ENCODE data around the gene CLSTN1.

The CLSTN1 gene

GRCh38 chr1:9710037-9710436, 113.7 kb downstream of the CLSTN1 start:
- DNase-seq = no peak

DNA sequence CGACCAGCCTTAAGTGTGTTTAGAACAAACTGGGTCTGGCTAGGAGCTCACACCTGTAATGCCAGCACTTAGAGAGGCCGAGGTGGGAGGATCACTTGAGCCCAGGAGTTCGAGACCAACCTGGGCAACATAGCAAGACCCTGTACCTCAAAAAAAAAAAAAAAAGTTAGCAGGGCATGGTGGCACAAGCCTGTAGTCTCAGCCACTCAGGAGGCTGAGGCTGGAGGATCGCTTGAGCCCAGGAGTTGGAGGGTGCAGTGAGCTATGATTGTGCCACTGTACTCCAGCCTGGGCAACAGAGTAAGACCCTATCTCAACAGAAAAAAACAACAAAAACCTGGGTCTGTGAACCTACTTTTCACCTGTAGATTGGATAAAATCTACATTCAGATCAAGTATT, 117.6 kb downstream of the CLSTN1 start:
- DNase-seq = no peak

- no peak for DNase-seq
Observed at GRCh38 chr1:9705337-9706093, 118.2 kb downstream of the CLSTN1 start.

DNA sequence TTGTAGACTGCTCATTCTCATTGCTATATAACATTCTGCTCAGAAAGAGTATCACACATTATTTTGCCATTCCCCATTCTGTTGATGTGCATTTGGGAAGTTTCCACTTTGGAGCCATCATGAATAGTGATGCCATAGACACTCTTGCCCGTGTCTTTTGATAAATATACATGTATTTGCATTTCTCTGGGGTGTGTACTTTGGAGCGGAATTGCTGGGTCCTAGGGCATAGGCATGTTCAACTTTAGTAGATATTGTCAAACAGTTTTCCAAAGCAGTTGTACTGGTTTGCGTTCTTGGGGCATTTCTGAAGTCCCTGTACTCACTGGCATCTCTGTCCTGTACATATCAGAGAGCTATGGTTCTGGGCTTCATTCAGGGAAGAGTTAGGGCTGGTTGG, 120.1 kb downstream of the CLSTN1 start:
- DNase-seq = no peak

- no peak for DNase-seq
Observed at GRCh38 chr1:9703165-9703509, 120.6 kb downstream of the CLSTN1 start.

DNA sequence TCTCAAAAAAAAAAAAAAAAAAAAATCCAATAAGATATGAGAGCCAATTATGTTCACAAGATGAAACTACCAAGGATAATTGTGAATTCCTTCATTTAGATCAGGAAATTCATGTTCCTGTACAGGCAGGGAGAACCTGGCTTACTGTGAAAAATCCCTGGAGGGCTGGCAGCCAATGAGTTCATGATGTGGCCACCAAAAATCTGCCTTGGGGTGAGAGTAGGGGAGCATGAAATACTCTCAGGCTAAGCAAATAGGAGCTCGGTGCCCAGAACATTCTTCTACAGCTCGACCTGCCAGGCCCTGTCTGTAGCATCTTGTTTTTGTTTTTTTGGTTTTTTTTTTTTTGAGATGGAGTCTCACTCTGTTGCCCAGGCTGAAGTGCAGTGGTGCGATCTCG, 122.1 kb downstream of the CLSTN1 start:
- DNase-seq = no peak

GRCh38 chr1:9700340-9700739, 123.4 kb downstream of the CLSTN1 start:
- DNase-seq = no peak

DNA sequence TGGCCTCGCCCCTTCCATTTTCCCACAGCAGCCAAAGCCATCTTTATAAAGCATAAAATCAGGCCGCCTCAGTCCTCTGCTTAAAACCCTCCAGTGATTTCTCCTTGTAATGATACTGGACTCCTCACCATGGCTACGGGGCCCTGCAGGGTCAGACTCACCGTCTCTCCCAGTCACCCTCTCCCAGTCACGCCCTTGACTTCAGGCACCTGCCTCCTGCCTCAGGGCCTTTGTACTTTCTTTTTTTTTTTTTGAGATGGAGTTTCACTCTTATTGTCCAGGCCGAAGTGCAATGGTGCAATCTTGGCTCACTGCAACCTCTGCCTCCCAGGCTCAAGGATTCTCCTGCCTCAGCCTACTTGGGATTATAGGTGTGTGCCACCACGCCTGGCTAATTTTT, 124.4 kb downstream of the CLSTN1 start:
- DNase-seq = no peak

DNA sequence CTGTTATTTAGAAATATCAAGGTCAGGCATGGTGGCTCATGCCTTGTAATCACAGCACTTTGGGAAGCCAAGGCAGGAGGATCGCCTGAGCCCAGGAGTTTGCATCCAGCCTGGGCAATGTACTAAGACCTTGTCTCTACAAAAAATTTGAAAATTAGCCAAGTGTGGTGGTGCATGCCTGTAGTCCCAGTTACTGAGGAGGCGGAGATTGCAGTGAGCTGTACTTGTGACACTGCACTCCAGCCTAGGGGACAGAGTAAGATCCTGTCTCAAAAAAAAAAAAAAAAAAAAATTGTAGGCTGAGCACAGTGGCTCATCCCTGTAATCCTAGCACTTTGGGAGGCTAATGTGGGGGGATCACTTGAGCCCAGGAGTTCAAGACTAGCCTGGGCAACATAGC, 127.0 kb downstream of the CLSTN1 start:
- DNase-seq = no peak

DNA sequence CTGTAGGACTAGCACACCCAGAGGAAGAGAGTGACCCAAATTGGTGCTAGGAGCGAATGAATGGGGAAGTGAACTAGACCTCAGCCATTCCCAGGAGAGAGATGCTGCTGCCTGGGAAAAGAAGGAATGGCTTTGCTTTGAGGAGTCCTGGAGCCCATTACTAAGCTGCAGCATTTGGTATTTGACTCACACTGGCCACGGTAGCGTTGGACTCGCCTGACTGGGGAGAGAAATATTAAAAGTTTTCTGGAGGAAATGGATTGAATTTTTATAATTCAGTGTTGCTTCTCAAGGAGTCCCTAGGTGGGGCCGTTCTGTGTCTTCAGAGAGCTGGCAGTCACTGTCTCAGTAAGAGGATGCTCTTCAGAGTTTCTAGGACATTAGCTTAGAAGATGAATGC, 132.1 kb downstream of the CLSTN1 start:
- DNase-seq = no peak

- no peak for DNase-seq
Observed at GRCh38 chr1:9691108-9691445, 132.7 kb downstream of the CLSTN1 start.

GRCh38 chr1:9690440-9691107, 133.2 kb downstream of the CLSTN1 start:
- no peak for DNase-seq

DNA sequence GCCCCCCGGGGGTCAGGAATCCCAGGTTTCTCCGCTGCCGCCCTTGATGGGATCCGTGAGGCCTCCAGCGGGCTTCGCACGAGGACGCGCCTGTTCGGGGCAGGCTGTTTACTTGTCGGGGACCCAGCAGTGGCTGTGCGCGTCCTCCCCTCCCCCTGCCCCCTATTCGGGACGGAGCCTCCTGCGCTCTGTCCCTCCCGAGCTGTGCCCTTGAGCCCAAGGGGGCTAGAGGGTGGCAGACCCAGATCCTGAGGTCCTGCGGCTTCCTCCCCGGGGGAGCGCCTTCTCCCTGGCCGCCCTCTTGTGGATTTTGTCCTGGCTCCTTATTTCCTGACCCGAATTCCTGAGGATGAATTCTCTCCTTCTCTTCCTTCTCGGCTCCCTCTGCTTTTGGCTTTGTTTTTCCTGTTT, 133.8 kb downstream of the CLSTN1 start:
- peak; percentile 23 for DNase-seq

- peak; percentile 88 for DNase-seq
Observed at GRCh38 chr1:9689011-9689706, 134.6 kb downstream of the CLSTN1 start.

DNA sequence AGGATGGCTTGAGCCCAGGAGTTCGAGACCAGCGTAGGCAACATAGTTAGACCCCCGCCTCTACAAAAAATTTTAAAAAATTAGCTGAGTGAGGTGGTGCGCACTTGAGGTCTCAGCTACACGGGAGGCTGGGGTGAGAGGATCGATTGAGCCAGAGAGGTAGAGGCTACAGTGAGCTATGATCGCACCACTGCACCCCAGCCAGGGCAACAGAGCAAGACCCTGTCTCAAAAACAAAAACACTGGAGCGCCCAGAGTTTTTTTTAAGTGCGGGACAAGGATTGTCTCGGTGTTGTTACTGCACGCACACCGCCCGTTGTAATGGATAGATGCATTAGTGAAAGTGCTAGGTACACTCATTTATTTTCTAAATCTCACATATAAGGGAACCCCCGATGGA, 135.2 kb downstream of the CLSTN1 start:
- no peak for DNase-seq

GRCh38 chr1:9687874-9688582, 135.7 kb downstream of the CLSTN1 start:
- DNase-seq = peak; percentile 20

DNA sequence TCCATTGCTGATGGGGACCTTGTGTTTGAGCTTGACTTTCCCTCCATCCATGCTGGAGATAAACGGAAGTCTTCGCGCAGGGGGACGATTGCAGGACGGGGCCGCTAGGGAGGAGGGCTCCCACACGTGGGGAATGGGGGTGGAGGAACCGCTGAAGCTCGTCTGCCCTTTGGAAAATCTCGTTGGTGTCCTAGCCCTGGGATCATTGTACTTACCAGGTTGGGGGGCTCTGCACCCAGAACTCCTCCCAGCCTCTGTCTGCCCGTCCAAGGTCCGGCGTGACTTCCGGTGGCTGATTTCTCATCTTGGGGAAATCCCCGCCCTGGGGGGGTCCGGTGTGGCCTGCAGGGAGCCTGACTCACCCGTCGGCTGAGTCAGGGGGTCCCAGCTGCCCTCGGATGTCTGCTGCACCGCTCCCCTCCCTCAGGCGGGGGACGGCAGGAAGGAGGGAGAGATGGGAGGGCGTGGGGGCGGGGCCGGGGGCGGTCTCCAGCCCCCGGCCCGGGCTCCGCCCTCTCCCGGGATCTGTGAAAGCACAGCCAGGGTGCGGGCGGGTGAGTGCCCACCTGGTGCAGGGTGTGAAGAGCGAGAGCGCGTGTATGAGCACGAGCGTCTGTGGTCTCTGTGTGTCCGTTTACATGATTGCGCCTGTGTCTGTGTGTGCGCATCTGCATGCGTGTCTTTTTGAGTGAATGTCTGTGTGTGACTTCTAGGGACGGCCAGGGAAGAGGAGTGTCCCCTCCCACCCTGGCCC, 136.5 kb downstream of the CLSTN1 start:
- DNase-seq = peak; percentile 73

DNA sequence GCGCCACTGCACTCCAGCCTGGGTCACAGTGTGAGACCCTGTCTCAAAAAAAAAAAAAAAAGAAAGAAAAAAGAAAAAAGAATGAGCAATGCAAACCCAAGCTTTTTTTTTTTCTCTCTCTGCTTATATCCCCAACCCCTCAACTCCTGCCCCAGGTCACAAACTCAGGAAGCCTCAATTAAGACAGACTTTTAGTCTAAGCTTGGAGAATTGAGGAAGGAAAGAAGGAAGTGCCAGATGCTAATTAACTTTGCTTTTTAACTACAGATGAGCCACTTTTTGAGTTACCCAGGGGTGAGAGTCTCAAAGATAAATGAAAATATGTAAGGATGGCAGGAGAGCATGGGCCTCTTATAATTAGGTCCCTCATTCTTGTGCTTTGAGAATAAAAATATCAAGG, 139.0 kb downstream of the CLSTN1 start:
- no peak for DNase-seq

DNA sequence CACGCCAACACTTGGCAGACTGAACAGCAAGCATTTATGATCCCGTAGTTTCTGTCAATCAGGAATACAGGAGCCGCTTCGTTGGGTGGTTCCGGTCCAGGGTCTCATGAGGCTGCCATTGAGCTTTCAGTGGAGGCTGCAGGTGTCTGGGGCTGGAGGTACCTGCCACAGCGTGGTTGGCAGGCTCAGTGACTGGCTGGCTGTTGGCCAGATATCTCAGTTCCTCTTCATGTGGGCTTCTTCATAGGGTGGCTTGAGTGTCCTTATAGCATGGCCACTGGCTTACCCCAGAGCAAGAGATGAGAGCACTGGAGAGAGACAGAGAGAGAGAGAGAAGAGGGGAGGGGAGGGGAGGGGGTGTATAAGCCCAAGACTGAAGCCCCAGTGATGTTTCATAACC, 142.9 kb downstream of the CLSTN1 start:
- no peak for DNase-seq

DNA sequence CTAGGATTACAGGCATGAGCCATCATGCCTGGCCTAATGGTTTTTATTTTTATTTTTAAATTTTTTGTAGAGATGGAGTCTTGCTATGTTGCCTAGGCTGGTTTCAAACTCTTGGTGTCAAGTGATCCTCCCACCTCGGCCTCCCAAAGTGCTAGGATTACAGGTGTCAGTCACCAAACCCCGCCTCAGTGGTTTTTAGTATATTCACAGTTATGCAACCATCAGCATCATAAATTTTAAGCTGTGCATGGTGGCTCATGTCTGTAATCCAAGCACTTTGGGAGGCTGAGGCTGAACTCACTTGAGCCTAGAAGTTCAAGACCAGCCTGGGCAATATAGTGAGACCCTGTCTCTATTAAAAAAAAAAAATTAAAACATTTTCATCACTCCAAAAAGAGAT, 143.7 kb downstream of the CLSTN1 start:
- DNase-seq = no peak

All from stimulated activated CD4-positive, alpha-beta T cell treated with anti-CD3 and anti-CD28 coated beads, Interleukin-4, amount 100 ng/mL, for 1 hour (primary cell).